Left lobe of liver (tissue), 2 donors: ENCODE results near the gene SLC38A2. TPM values are rescaled to one million over a fixed set of nuclear protein-coding genes. Genes with fewer than 3 reads are reported as not detected.

ENCODE experiments used
- ATAC-seq: fragments of 200-7000 bp; cut with Tn5 transposase; one replicate; pipeline ENCODE4 v1.9.1; 2020; ENCODE audit warnings: mild to moderate bottlenecking, moderate library complexity
- DNase-seq: peaks from one replicate; pipeline ENCODE4 v3.0.0-alpha.2; 2020; ENCODE audit warnings: low spot score
- total RNA-seq: library from RNA; stranded (reverse); gene quantifications from one replicate; pipeline ENCODE4 v1.2.1, GENCODE V29; 2021
- donor health status: DM: no; HTN: no; CAD: no; lungs with moderate emphysema.
- donor health status: DM: no; HTN: yes; CAD: no.

The SLC38A2 gene
- total RNA-seq, 1 donor from 2014 or later: 82.2 TPM

DNA sequence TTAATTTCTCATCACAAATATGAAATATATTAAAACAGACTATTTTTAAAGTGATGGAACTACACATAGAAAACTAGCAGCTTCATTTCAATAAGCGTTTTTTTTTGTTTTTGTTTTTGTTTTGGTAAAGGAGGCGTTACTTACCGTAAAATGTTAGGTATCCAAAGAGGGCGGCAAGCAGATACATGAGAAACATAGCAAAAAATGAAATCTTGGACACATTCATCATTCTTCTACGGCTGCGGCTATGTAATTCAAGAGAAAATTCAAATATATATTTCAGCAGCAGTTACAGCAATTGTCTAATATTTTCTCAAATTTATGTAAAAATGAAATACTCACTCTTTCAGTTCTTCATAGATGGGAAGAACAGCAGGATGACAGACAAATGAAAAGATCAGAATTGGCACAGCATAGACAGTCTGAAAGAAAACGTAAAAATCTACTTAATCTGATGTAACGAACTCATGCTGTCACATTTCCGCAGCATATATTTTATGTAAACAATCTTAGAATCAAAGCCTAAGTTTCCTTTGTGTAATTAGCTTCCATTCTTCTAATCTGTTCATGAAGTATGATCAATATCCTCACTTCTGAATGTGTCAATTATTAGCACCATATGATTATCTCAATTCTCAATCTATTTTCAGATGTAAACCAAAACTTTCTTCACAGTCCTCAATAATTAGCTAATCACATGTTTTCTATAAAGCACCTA, 8.8 kb downstream of the SLC38A2 start:
- ATAC-seq (no peak), DNase-seq (no peak)

DNA sequence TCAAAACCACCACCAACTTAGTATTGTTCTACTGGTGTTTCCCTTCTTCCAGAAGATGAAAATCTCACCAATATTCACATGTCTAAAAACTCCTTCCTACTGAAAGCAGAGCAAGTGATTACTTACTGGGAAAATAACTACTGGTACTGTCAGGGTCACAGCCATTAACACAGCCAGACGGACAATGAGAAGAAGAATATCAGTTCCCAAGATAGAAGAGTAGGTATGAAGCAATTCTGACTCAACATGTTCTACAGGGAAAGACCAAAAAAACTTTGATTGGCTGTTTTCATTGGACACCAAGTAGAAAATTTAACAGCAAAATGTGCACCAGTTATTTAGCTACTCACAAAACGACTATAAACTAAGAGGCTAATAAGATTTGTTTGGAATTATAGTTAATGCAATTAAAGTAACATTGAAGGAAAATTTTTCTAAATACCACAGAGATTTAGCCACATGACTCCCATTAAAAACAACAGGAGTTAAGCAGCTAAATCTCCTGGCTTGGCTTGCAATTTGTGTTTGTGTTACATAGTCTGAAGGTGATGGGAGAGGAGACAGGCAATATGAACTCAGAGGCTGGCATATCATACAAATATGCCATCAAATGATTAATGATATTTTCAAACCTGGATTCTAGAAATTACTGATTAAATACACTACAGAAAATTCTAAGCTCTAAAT, 9.5 kb downstream of the SLC38A2 start:
- ATAC-seq (no peak), DNase-seq (no peak)

DNA sequence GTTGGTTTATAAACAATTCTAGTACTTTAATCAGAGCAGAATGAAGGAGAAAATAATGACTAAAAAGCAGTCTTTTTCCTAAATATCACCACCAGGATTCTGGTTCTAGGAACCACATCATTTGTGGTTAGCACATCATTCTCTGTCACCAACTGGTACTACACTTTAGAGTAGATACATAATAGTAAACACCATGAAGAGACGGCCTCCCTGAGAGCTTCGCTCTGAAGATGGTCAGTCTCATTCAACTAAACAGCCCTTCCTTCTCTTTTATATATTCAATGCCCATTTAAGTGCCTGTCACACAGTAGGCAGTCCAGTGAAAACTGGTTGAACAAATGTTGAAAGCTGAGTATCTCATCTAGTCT, 10.9 kb downstream of the SLC38A2 start:
- DNase-seq (no peak), ATAC-seq (no peak)

DNA sequence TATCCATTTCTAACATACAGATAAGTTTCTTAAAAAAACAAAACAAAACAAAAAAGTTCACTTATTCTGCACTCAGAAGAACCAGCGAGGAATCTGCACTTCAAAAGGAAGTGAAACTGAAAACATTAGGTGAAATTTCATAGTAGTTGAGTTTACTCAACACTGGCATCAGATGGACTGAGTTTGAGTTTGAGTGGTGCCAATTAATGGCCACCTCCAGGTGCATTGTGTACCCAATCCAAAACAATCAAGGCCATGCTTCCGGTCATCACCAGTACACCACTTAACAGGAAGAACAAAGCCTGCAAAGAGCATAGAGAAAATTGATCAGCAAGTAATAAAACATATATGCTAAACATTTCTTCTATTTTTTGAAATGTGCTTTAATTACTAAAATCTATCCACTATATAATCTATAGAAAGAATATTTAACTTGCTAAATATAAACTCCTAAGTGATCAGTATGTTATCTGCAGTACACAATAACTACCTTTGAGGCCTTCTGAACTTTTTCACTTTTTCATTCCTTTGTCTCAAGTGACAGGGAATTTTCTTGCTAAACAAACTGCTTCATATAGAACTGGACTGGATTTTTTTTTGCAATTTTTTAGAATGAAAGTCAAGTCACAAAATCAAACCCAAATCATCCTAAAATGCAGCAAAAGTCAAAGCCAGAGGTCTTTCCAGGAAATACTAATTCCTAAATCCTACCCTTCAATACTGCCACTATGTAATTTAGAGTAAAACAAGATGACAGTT, 11.5 kb downstream of the SLC38A2 start:
- ATAC-seq: peak; percentile 65
- DNase-seq: no peak

DNA sequence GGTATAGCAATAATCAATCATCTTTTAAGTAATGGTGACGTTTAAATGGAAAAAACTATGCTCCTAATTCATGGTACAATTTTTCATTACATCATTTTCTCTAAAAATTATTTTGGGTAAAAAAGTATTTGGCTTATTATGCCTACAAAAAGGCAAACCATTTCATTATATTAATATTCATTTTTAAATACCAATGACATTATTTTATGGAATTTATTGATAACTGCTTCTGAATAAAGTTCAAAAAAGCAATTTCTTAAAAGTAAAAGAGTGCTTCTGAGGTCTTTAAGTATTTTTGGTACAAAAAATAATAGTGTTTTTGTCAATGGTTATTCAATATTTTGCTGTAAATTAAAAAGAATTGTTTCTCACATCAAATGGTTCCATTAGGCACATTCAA, 12.2 kb downstream of the SLC38A2 start:
- DNase-seq: no peak
- no peak for ATAC-seq

DNA sequence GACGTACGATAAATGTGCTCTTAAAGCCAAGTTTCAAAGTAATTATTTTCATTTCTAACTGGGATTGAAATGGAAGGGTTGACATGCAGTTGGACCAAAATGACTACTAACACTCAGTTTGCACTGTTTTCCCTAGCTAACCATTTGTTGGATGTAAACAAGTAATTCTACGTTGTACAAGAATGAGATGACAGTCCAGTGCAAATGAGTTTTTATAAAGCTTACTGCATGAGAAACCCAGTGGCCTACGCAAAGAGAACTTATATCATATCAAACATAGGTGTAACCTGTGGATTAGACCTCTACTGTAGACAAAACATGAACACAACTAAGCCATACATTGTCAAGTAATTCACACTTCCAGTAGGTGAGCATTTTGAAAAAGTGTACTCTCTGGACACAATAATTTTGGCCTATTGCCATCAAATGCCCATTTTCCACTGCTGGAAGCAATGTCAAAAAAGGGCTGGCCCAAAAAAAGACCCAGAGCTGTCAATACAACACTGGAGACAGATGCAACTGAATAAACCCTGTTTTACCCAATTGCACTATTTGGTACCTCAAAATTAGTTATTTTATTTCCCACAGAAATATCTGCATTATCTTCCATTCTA, 12.8 kb downstream of the SLC38A2 start:
- ATAC-seq (no peak), DNase-seq (no peak)

DNA sequence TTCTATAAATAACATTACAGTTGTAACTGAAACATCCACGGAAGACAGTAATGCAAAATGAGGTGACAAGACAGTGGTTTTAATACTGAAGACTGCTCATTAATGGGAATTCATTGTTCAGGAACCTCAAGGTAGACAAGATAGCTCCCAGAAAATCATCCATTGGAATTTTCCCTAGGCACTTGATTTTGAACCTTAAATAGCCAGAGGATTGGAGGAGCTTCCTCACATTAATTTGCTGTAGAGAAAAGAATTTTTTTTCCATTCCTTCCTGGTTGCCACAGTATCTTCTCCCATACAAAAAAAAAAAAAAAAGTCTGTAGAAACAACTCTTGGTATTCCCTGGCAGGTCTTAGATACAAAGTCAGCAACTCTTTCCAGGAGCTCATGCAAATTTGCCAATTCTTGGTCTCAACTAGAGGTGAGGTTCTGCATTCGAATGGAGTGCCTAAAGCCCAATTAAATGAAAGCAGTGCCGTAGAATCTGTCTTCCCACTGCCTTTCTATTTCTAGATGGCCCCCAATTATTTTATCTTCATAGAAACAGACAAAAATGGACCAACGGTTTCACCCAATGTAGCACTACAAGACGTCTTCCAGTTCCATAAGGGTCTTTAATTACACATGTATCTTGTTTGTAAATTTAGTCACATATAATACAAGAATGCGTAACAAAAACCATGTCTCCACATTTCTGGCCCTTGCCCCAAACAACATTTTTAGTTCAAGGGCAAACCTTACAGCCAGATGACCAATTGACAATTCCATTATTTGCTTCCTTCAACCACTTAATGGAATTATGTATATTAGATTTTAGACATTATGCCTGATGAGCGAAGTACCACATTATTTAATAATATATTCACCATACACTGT, 13.5 kb downstream of the SLC38A2 start:
- DNase-seq (no peak), ATAC-seq (no peak)

DNA sequence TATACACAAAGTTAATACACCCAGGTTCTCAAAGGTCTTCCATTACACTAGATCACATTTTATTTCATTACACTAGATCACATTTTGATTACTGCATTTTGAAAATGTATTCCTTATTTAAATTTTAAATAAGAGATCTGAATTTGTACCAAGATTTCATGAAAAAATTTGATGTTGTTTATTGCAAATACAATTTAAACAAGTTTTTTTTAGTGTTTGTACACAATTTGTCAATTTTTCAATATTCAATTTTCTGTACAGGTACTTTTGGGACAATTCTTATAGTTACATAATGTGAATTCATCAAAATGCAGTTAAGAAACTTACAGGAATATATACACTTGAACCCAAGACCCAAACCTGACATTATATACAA, 14.3 kb downstream of the SLC38A2 start:
- no peak for DNase-seq
- ATAC-seq: no peak

DNA sequence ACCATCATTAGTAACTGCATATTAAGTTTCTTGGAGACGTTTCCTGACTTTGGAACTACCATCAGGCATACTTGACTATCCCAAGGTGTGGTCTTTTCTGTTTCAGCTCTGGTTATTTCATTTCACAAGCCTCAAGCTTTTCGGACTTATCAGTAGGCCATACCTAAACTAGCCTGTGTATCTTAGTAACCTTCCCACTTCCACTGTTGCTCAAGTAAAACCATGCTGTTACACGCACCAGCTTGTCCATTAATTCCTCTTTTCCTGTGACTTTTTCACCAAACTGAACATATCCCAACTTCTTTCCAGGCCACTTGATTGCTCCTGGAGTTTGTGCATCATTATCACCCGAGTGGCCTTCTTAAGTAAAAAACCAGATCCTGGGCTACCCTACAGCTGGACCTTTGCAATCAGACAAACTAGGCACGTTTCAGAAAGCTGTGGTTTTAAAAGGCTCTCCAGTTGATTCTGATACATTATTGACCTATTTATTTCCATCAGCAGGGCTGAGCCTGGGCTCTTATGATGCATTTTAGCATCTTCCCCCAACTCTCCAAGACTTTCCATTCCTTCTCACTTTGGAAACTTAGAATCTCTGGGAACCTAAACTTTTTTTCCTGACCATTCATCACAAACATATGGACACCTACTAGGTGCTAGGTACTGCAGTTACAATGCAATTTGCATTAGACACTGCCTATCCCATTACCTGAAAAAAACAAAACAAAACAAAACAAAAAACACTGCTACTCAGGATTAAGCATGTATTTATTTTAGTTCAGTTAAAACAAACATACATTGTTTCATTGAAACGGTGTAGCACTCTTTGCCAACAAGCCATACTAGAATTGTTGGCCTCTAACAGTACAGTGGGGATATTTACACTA, 14.9 kb downstream of the SLC38A2 start:
- ATAC-seq (peak; percentile 45), DNase-seq (no peak)

DNA sequence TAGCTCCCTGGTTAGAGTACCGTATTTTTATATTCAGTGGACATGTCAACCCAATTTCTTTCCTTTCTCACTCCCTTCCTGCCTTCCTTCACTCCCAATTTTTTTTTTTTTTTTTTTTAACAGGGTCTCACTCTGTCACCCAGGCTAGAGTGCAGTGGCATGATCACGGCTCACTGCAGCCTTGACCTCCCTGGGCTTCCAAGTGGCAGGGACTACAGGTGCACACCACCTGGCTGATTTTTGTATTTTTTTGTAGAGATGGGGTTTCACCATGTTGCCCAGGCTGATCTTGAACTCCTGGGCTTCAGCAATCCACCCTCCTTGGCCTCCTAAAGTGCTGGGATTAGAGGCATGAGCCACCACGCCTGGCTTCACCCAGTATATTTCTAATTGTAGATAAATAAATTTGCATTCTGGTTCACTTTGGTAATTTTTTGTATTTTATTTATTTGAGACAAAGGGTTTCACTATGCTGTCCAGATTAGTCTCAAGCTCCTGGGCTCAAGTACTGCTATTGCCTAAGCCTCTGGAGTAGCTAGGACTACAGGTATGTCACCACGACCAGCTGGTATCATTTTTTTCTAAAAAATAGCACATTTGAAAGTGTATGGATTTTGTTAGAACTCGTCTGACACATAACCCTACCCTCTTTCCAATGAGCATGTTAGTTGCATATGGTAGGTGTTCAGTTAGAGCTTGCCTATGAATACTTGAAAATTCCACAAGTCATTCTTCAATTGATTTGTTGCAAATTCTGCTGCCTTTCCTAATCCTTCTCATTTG, 15.7 kb downstream of the SLC38A2 start:
- DNase-seq (no peak), ATAC-seq (peak; percentile 49)

DNA sequence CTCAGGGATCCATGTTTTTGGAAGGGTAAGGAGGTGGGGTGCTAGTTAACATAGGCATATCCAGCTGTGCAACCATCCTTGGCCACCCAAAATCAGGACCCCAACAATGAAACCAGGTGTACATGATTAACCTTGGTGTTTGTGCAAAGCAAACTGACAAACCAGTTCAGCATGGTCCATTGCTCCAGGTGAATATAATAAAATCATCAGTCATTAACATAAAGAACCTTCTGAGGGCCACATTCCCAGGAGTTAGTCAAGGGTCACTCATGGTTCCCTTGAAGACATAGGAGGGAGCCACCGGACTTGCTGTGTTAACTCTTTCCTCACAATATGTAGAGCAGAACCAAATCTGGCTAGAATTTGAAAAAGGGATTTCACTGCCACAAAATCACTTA, 17.8 kb downstream of the SLC38A2 start:
- DNase-seq (no peak), ATAC-seq (no peak)

DNA sequence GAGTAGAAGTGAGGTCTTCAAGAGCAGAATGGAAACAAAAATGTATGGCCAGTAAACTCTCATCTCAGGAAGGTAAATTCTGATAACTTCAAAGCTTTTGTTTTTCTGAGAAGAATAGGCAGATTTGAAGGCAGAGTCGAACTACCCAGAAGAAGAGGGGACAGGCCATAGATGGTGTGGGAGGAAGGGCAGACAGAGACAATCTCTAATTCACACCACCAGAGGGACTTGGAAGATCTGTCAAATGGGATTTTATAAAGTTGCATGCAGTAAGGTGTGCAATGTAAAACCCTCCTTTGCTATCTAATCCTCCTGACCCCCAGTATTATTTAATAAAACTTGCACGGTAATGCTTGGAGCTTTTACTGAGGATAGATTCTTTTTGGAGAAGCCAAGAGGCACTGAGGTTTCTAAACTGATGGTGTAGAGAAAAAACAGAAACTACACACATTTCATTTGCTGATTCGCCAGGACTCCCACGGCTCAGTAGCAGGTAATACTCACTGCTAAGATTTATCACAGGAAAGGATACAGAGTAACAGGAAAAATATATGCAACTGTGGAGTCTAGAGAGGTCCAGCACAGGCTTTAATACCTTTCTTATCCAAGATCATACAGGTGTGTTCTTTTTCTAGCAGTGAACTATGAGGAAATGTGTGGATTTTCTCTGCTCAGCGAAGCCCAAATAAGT, 18.3 kb downstream of the SLC38A2 start:
- ATAC-seq: peak; percentile 57
- DNase-seq: no peak

DNA sequence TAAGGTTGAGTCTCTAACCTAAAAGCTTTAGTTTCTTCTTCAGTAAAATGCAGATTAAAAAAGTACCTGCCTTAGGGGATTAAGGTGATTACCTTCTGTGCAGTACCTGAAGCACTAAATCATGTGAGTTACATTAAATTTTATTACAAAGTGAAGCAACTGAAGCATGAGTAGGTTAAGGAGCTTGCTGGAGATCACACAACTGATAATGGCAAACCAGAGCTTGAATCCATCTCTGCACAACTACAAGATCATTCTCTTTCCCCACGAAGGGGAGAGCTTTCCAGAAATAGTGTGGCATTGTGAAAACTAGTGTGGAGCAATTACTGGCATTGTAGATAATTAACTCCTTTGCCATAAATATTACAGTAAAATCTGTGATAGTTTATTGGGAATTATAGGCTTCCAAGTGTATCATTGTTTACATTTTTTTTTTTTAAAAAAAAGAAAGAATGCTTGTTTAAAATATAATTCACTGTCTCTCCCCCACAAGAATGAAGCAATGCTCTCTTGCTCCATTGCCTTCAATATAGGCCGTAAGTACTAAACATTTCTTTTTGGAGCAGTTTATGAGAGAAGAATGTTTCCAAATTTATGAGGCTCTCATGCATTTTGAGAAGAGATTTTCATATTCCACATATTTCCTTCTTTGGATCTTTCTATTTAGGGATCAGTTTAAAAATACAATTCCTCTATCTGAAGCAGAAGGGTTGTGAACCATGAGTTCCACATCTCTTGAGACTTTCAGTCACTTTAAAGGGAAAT, 20.5 kb downstream of the SLC38A2 start:
- DNase-seq: no peak

DNA sequence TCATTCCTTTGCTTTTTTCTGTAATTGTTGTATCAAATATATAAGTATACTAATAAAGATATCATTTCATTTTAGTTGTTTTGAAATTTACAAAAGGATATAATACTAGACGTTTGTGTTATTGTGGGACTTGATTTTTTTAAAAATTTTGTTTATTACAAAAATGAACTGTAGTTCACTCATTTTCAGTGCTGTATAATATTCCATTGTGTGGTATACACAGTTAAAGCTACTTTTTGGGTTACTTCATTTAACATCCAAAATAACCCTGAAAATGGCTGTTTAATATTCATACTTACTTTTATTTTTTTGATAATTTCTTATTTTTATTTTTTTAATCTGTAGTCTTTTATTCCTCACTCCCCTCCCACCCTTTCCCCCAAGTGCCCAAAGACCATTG, 21.4 kb downstream of the SLC38A2 start:
- ATAC-seq: no peak
- DNase-seq: no peak

More for the DNA sequence above, 20.5 kb downstream of the SLC38A2 start:
- ATAC-seq: no peak

DNA sequence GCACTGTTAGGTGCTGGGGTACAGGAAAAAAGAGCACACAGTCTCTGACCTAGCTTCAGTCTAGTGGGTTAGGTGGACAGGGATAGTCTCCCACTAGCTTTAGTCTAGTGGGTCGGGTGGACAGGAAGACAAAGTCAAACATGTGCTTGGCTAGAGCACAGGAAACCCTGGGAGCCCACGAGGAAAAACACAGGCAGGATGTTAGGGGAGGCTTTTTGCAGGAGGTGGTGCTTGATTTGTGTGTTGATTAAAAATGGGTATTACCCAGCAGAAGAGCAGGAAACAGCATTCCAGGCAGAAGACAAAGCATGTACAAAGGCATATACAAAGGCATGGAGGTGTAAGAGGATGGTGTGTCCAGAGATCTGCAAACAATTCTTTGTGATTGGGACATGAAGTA, 23.3 kb downstream of the SLC38A2 start:
- no peak for DNase-seq
- no peak for ATAC-seq

DNA sequence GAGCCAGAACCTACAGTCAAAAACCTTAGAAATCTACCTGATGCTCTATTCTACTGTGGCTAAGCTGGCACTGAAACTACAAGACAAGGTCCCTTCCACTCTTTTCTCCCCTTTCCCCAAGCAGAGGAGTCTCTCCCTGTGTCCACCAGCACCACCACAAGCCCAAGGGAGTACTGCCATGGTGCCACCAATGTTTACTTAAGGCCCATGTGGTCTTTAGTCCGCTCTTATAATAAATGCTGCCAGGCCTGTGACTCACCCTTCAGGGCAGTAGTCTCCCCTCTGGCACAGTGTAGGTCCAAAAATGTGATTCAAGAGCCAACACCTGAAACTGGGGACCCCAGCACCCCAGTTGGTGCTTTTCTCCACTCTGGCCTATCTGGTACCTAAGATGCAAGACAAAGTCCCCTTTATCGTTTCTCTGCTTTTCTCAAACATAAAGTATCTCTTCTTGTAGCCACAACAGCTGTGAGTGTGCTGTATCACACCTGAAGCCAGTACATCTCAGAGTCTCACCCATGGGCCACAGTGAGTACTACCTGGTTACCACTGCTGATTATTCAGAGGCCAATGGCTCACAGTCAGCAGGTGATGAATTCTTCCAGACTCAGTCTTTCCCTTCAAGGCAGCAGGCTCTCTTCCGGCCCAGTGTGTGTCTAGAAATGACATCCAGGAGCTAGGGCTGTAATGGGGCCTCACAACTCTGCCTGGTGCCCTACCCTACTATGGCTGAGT, 29.3 kb downstream of the SLC38A2 start:
- no peak for DNase-seq
- ATAC-seq: peak; percentile 34

DNA sequence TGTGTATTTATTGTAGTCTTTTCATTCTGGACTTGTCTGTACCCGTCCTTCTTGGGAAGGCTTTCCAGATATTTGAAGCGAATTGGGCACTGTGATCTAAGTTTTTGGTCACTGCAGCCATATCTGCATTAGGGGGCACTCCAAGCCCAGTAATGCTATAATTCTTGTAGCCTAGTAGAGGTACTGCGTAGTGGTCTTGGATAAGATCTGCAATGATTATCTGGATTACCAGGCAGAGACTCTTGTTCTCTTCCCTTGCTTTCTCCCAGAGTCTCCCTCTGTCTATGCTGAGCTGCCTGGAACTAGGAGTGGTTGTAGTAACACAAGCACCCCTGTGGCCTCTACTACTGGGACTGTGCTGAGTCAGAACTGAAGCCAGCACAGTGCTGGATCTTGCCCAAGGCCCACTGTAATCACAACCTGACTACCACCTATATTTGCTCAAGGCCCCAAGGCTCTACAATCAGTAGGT, 30.0 kb downstream of the SLC38A2 start:
- peak; percentile 91 for ATAC-seq
- DNase-seq: no peak
